Erythroblast (primary cell): Measurements from ENCODE around the gene HCRT.

Experiments used
- GATA1 ChIP-seq: IDR thresholded peaks from 2 replicates; pipeline ENCODE4 v1.6.1; 2011; ENCODE audit warnings: low read depth, mild to moderate bottlenecking, control low read depth, low read length, moderate library complexity
- POLR2A ChIP-seq: IDR thresholded peaks from 2 replicates; pipeline ENCODE4 v1.6.1; 2011; ENCODE audit warnings: mild to moderate bottlenecking, low read length

DNA sequence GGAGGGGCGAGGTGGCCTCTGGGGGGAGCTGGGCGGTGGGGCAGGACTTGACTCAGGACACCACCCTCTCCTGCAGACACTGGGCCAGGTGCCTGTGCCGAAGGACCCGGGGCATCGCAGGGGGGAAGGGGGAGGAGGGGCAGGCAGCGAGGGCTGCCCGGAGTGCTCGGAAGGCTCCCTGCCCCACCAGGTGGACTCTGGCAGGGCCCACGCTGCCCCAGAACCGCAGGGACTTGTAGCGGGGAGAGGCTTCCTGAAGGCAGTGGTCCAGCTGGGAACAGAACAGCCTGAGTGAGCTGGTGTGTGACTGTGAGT lies 4.4 kb upstream of the HCRT start:
- no peak for TF ChIP-seq POLR2A
- TF ChIP-seq GATA1, result no peak
